Spleen (tissue), 11 donors: Measurements from ENCODE around the gene EYS. TPM values are rescaled to one million over a fixed set of nuclear protein-coding genes. Genes with fewer than 3 reads are reported as not detected.

Experiments
- DNase-seq: peaks from one replicate; pipeline ENCODE4 v3.0.0-alpha.2; 2020
- H3K27ac ChIP-seq, 8 donors: fragments of 200-600 bp; sonication (generic) in 7 of 8; 1 replicate in 4 of 8; 2 replicates in 4 of 8; pipeline versions ENCODE4 v1.5.0 to v1.8.0; 2016 to 2021; ENCODE audit warnings: inconsistent platforms in 4 of 8, mild to moderate bottlenecking in 4 of 8, moderate library complexity in 1 of 8
- H3K27me3 ChIP-seq, 7 donors: fragments of 200-600 bp; sonication (generic) in 6 of 7; replicated peaks in 1 of 7; 1 replicate in 4 of 7; 2 replicates in 3 of 7; pipeline versions ENCODE4 v1.5.0 to v1.8.0; 2016 to 2021; ENCODE audit warnings: inconsistent platforms in 3 of 7, mild to moderate bottlenecking in 1 of 7
- H3K36me3 ChIP-seq, 6 donors: fragments of 200-600 bp; sonication (generic) in 5 of 6; 1 replicate in 4 of 6; 2 replicates in 2 of 6; pipeline versions ENCODE4 v1.5.0 to v1.8.0; 2016 to 2021; ENCODE audit warnings: inconsistent platforms in 2 of 6
- H3K4me1 ChIP-seq, 6 donors: fragments of 200-600 bp; sonication (generic) in 5 of 6; 1 replicate in 3 of 6; 2 replicates in 3 of 6; pipeline versions ENCODE4 v1.5.0 to v1.8.0; 2016 to 2021; ENCODE audit warnings: inconsistent platforms in 3 of 6
- H3K4me3 ChIP-seq, 8 donors: fragments of 200-600 bp; sonication (generic) in 7 of 8; 1 replicate in 4 of 8; 2 replicates in 4 of 8; pipeline versions ENCODE4 v1.5.0 to v1.8.0; 2016 to 2021; ENCODE audit warnings: inconsistent platforms in 4 of 8, mild to moderate bottlenecking in 4 of 8, moderate library complexity in 2 of 8
- H3K9me3 ChIP-seq, 8 donors: fragments of 200-600 bp; sonication (generic) in 7 of 8; 1 replicate in 4 of 8; 2 replicates in 4 of 8; pipeline versions ENCODE4 v1.5.0 to v1.8.0; 2016 to 2021; ENCODE audit warnings: inconsistent platforms in 4 of 8
- POLR2A ChIP-seq, 3 donors: fragments of 450-650 bp; IDR thresholded peaks; one replicate each; pipeline ENCODE4 v1.5.1; 2017; ENCODE audit warnings: antibody characterized with exemption in 3 of 3, mild to moderate bottlenecking in 1 of 3
- POLR2AphosphoS5 ChIP-seq, 3 donors: sonication (generic); formaldehyde crosslinking; IDR thresholded peaks; one replicate each; pipeline ENCODE4 v1.5.1; 2017; ENCODE audit warnings: antibody characterized with exemption in 3 of 3
- WGBS, 5 donors: extraction: QIAGEN DNeasy Blood & Tissue Kit in 3 of 5; methylation state at CpG; one replicate each; pipeline versions ENCODE4 v1.1.5 to v1.1.7; 2013 to 2018; 5-methylcytosine and 5-hydroxymethylcytosine counted together
- intact Hi-C: fragments of 100-400 bp; cut with DNase I; formaldehyde crosslinking; loops from one replicate; pipeline ENCODE4 v1.15.0; 2023; ENCODE audit warnings: low total_unique reads
- polyA plus RNA-seq, 3 donors: library from polyadenylated mRNA; stranded (reverse); fragments of 200-250 nt; gene quantifications; one replicate each; pipeline ENCODE4 v1.2.1, GENCODE V29; 2013
- total RNA-seq, 7 donors: library from RNA; depleted of rRNA in 3 of 7; stranded (reverse); fragments of >200 nt in 3 of 7; fragmentation: NEBNext Ultra II Directional in 4 of 7; extraction: Animal tissue kit (Norgen Biotek cat#: 25700) in 4 of 7; gene quantifications; one replicate each; pipeline versions ENCODE4 v1.1.0 to v1.2.1, GENCODE V29; 2016 to 2021
- TF ChIP-seq, protein P1 (sequence below), 11 experiments: fragments of 200-600 bp in 7 of 11; fragments of 450-650 bp in 4 of 11; sonication (generic) in 4 of 11; IDR thresholded peaks in 8 of 11; conservative IDR thresholded peaks in 3 of 11; 1 replicate in 7 of 11; 2 replicates in 4 of 11; pipeline versions ENCODE4 v1.4.0 to v1.8.0; 2016 to 2021; ENCODE audit warnings: antibody characterized with exemption in 11 of 11, inconsistent platforms in 4 of 11, mild to moderate bottlenecking in 1 of 11
- donor health status: healthy with polysubstance abuse.
- donor health status: DM: no; HTN: no; CAD: no; lungs with moderate emphysema.
- donor health status: DM: no; HTN: no; CAD: no.
- donor health status: Bipolar disorder and iron deficiency.
- donor health status: healthy.
- donor health status: DM: no; HTN: no; CAD: no.
- donor health status: DM: yes; HTN: yes; CAD: no.

The EYS gene
- total and polyA plus RNA-seq, 10 donors, result under 0.01 to 0.72 (median 0.28) TPM; not detected in 5

DNA sequence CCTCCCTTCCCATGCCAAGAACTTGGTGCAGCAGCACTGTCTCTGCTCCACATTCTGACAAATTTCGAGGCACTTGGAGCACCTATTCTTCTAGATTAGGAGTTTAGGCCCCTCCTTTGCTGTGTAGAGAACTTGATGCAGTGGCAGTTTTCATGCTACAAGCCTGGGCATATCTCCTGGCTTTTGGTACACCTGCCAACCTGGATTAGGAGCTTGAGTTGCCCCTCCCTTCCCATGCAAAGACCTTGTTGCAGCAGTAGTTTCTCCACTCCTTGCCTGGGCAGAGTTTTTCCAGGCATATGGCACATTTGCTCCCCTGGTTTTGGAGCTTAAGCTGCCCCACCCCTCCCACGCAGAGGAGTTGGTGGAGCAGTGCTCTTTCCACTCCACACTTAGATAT, 956.1 kb downstream of the EYS start:
- no peak for TF ChIP-seq POLR2AphosphoS5 (IDR thresholded peaks at IDR 0.05)
- no peak for DNase-seq
- H3K9me3 ChIP-seq, result peaks cover 0 to 10% (median 0%) of the 10 kb centered on the region in 8 donors
- H3K4me1 ChIP-seq, result no peaks in the 10 kb centered on the region
- WGBS, 5 donors, result 55 to 81% (median 71%) methylated on average over 2 of the region's 2 CpGs
- H3K27ac ChIP-seq, result no peak overlapping the region
- H3K27me3 ChIP-seq, result no peaks in the 10 kb centered on the region
- intact Hi-C loops, result no loop called here
- H3K4me3 ChIP-seq, result no peak overlapping the region
- H3K36me3 ChIP-seq, result no peaks in the 10 kb centered on the region

DNA sequence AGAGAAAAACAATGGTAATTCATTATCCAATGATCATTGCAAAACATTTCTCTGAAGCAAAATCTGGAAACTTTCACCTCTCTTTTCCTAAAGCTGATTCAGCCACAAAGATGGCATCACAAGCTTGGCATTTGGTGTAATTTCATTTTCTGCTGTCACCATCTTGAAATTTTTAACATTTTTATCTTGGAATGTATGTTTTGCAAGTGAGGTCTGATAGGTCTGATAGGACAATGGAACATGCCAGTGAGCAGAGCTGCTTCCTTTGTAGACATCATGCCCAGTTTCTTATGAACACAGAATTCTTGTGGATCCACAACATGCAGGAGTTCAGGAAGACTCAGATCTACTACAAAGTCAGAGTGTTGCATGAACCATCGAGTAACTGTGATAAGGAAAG, 969.6 kb downstream of the EYS start:
- DNase-seq, result no peak
- intact Hi-C loops, result no loop called here
- no peaks in the 10 kb centered on the region for H3K36me3 ChIP-seq
- no peak overlapping the region for H3K27ac ChIP-seq
- no peaks in the 10 kb centered on the region for H3K4me1 ChIP-seq
- 52 to 80% (median 69%) methylated on average over 1 of the region's 1 CpG for WGBS, 5 donors
- no peaks in the 10 kb centered on the region for H3K27me3 ChIP-seq
- peaks cover 0 to 10% (median 0%) of the 10 kb centered on the region in 8 donors for H3K9me3 ChIP-seq
- no peak overlapping the region for H3K4me3 ChIP-seq
- TF ChIP-seq POLR2A (IDR thresholded peaks at IDR 0.05) (no peak), POLR2AphosphoS5 (IDR thresholded peaks at IDR 0.05) (no peak)
- TF ChIP-seq, protein P1, sequence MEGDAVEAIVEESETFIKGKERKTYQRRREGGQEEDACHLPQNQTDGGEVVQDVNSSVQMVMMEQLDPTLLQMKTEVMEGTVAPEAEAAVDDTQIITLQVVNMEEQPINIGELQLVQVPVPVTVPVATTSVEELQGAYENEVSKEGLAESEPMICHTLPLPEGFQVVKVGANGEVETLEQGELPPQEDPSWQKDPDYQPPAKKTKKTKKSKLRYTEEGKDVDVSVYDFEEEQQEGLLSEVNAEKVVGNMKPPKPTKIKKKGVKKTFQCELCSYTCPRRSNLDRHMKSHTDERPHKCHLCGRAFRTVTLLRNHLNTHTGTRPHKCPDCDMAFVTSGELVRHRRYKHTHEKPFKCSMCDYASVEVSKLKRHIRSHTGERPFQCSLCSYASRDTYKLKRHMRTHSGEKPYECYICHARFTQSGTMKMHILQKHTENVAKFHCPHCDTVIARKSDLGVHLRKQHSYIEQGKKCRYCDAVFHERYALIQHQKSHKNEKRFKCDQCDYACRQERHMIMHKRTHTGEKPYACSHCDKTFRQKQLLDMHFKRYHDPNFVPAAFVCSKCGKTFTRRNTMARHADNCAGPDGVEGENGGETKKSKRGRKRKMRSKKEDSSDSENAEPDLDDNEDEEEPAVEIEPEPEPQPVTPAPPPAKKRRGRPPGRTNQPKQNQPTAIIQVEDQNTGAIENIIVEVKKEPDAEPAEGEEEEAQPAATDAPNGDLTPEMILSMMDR (IDR thresholded peaks at IDR 0.05 in 8 of 11, conservative IDR thresholded peaks at IDR 0.05 in 3 of 11), result no peak

DNA sequence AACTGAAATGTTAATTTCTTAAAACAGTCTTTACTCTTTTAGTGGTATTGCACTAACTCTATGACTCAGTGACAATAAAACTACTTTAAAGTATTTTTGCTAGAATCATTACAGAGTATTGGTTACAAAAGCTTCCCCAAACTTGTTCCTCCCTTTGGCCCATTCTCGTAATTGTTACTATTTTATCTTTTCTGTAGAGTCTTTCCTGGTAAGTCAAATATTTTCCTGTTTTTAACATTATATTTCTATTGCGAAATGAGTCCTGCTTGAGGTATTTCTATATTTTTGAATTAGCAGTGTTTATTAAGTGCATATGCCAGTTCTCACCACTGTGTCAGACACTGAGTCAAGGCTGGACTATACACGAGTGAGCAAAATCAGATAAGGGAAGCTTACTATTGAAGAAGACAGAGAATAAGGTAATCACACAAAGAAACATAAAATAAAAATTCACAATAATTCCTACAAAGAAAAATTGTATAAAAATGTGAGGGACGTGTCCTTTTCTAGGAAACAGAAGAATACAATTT, 970.5 kb downstream of the EYS start:
- no peak for DNase-seq
- H3K4me3 ChIP-seq, result no peak overlapping the region
- no peaks in the 10 kb centered on the region for H3K36me3 ChIP-seq
- 51 to 78% (median 55%) methylated on average over 4 of the region's 4 CpGs for WGBS, 5 donors
- H3K27ac ChIP-seq, result no peak overlapping the region
- no peaks in the 10 kb centered on the region for H3K4me1 ChIP-seq
- peaks cover 0 to 15% (median 0%) of the 10 kb centered on the region in 8 donors for H3K9me3 ChIP-seq
- H3K27me3 ChIP-seq, result no peaks in the 10 kb centered on the region
- intact Hi-C loops, result no loop called here
- TF ChIP-seq POLR2A (IDR thresholded peaks at IDR 0.05) (no peak), POLR2AphosphoS5 (IDR thresholded peaks at IDR 0.05) (no peak)
- TF ChIP-seq, protein P1 (IDR thresholded peaks at IDR 0.05 in 8 of 11, conservative IDR thresholded peaks at IDR 0.05 in 3 of 11), result no peak

DNA sequence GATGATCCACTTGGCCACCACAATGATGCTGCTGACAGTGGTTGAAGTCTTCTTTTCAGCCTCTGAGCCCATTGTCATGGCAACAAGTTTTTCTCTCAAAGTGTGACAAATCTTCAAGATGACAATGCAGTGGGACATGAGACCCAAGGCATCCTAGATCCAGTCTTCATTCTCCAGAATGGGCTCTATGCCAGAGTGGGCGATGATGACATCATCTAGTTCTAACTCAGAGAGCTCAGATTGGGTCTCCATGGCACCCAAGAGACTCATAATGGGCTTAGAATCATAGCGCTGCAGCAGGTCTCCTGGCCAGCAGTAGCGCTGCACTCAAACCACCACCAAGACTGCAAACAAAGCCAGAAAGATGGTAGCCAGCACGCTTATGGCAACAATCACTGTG, 973.6 kb downstream of the EYS start:
- 88 to 95% (median 89%) methylated on average over 4 of the region's 4 CpGs for WGBS, 5 donors
- TF ChIP-seq POLR2AphosphoS5 (IDR thresholded peaks at IDR 0.05), result no peak
- TF ChIP-seq, protein P1 (IDR thresholded peaks at IDR 0.05 in 8 of 11, conservative IDR thresholded peaks at IDR 0.05 in 3 of 11), result no peak
- TF ChIP-seq POLR2A (IDR thresholded peaks at IDR 0.05), result no peak
- H3K4me1 ChIP-seq, result no peaks in the 10 kb centered on the region
- H3K9me3 ChIP-seq, result peaks cover 0 to 21% (median 5%) of the 10 kb centered on the region in 8 donors
- no peak for DNase-seq
- H3K4me3 ChIP-seq, result no peak overlapping the region
- H3K27ac ChIP-seq, result no peak overlapping the region
- no peaks in the 10 kb centered on the region for H3K27me3 ChIP-seq
- intact Hi-C loops, result no loop called here
- no peaks in the 10 kb centered on the region for H3K36me3 ChIP-seq

DNA sequence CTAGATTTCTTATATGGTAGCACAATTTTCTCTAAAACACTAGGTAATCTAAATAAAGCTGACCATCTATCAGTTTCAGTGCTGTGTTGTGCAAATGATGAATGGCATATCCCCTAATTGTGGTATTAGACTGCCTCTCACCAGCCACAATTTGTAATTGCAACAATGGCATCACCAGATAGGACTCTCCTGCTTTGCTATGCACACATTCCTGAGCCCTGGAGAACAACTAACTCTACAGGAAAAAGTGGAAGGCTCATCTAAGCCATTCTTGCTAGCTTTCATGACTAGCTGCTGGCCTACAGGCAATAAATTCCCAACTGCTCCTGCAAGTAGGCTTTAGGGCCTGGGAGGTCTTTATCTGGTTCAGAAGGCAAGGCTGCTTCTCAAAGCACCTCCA, 974.1 kb downstream of the EYS start:
- no peak for DNase-seq
- H3K4me3 ChIP-seq, result no peak overlapping the region
- intact Hi-C loops, result no loop called here
- H3K27me3 ChIP-seq, result no peaks in the 10 kb centered on the region
- peaks cover 0 to 24% (median 6%) of the 10 kb centered on the region in 8 donors for H3K9me3 ChIP-seq
- H3K27ac ChIP-seq, result no peak overlapping the region
- H3K4me1 ChIP-seq, result no peaks in the 10 kb centered on the region
- no peaks in the 10 kb centered on the region for H3K36me3 ChIP-seq
- TF ChIP-seq, protein P1 (IDR thresholded peaks at IDR 0.05 in 8 of 11, conservative IDR thresholded peaks at IDR 0.05 in 3 of 11), result no peak
- TF ChIP-seq POLR2A (IDR thresholded peaks at IDR 0.05) (no peak), POLR2AphosphoS5 (IDR thresholded peaks at IDR 0.05) (no peak)
